Cardiac fibroblast (primary cell): Measurements from ENCODE around the gene TSPOAP1.

Source experiments
- DNase-seq, 2 donors: peaks; one replicate each; pipeline versions ENCODE4 v3.0.0 to v3.0.0-alpha.2; 2010; ENCODE audit warnings: low read depth in 2 of 2
- H3K4me3 ChIP-seq, 2 donors: replicated peaks in 1 of 2; 1 replicate in 1 of 2; 2 replicates in 1 of 2; pipeline ENCODE4 v1.5.1; 2011; ENCODE audit warnings: low read depth in 2 of 2, low read length in 2 of 2, mild to moderate bottlenecking in 2 of 2, moderate library complexity in 1 of 2
- TF ChIP-seq, protein P1 (sequence below): IDR thresholded peaks from one replicate; pipeline ENCODE4 v1.5.1; 2011; ENCODE audit warnings: low read depth, mild to moderate bottlenecking, low read length, inconsistent platforms

Gene TSPOAP1

DNA sequence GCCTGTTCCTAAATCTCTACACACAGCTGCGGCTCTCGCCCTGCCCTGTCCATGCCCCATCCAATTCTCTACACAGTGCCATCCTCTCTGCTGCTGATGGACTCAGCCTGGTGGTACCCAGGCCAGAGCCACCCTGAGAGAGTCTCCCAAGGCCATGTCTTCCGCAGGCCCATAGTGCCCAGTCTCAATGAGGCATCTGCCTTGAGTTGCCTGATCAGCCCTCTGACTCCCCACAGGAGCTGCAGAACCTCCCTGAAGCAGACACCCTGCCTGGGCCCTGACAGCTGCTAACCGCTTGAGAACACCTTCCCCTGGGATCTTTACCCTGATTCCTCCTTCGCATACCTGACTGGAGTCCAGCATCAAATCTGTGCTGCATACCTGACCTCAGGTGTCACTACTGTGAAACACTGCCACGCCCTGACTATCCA, 13.3 kb downstream of the TSPOAP1 start:
- TF ChIP-seq, protein P1, sequence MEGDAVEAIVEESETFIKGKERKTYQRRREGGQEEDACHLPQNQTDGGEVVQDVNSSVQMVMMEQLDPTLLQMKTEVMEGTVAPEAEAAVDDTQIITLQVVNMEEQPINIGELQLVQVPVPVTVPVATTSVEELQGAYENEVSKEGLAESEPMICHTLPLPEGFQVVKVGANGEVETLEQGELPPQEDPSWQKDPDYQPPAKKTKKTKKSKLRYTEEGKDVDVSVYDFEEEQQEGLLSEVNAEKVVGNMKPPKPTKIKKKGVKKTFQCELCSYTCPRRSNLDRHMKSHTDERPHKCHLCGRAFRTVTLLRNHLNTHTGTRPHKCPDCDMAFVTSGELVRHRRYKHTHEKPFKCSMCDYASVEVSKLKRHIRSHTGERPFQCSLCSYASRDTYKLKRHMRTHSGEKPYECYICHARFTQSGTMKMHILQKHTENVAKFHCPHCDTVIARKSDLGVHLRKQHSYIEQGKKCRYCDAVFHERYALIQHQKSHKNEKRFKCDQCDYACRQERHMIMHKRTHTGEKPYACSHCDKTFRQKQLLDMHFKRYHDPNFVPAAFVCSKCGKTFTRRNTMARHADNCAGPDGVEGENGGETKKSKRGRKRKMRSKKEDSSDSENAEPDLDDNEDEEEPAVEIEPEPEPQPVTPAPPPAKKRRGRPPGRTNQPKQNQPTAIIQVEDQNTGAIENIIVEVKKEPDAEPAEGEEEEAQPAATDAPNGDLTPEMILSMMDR = no peak
- no peak overlapping the region for H3K4me3 ChIP-seq
- no peak for DNase-seq

DNA sequence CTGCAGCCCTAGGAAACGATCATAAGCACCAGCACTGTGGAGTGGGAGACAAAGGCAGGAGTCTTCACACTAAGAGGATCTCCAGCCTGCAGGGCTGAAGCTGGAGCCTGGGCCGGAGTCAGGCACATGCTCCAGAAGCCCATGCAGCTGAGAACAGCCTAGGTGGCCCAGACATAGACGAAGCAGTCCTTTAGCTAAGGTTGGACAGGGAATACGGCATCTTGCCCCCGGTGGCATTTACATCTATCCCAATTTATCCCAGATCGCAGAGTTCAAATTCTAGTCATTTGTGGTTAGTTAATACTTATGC, 13.9 kb downstream of the TSPOAP1 start:
- H3K4me3 ChIP-seq = no peak overlapping the region
- DNase-seq = no peak
- TF ChIP-seq, protein P1 = no peak

DNA sequence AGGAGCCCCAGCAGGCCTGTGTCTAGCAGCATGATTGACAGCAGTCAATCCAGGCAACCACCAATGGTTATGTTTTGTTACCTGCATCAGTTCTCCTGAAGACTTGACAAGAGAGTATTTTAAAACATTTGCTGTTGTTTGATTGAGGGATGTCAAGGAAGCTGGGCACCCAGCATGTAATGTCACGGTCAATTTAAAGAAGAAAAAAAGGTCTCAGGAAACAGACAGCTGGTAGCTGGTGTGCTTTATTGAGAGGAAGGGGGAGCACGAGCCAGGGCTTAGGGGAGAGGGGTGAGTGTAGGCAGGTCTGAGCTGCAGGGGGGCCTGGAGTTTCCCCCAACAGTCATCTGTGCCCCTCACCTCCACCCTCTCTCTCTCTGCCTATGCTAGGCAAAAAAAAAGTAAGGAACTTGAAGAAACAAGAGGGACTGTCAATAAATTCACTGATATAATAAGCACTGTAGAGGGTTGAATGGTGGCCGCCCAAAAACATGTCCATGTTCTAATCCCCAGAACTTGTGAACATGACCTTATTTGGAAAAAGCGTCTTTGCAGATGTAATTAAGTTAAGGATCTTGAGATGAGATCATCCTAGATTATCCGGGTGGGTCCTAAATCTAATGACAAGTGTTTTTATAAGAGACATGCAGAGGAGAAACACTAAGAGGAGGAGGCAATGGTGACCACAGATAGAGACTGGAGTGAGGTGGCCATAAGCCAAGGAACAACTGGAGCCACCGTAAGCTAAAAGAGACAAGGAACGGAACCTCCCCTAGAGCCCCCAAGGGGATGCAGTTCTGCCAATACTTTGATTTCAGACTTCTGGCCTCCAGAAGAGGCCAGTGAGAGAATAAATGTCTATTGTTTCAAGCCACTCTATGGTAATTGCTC, 14.5 kb downstream of the TSPOAP1 start:
- H3K4me3 ChIP-seq = no peak overlapping the region
- DNase-seq = no peak
- TF ChIP-seq, protein P1 = no peak

DNA sequence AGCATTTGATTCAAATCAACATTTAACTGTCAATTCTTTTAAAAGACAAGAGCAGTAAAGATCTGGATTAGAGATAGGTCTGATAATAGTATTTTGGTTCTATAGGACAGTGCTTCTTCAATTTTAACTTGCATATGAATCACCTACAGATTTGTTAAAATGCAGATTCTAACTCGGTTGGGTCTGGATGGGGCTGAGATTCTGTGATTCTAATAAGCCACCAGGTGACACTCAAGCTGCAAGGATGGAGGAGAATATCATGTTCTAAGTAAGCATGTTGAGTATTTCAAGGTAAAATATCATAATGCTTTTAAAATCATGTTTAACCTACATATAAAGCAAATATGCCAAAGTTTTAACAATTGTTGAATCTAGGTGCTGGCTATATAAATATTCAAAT, 15.8 kb downstream of the TSPOAP1 start:
- no peak for DNase-seq
- H3K4me3 ChIP-seq = no peak overlapping the region
- TF ChIP-seq, protein P1 = no peak

DNA sequence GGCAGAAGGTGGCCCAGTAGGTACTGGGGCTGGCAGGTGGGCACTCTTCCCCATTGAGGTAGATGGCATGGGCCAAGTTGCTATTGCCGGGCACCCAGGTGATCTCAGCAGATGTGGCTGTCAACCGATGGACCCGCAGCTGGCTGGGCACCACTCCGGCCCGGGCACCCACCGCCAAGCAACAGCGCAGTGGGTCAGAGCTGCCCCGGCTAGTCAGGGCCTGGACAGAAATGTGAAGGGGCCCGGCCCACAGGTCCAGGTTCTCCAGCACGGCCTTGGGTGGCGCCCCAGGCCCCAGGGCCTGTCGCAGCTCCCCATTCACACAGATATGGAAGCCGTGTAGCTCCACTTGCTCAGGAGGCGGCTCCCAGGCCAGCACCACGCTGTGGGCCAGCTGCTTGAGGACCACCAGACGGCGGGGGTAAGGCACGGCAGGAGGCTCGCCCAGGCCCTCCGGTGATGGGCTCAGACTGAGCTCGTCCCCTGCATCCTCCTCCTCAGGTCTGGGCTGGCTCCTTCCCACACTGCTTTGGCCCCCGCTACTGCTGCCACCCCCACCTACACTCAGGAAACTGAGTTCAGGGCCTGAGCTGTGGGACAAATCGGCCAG, 16.5 kb downstream of the TSPOAP1 start:
- TF ChIP-seq, protein P1 = no peak
- no peak for DNase-seq
- H3K4me3 ChIP-seq = no peak overlapping the region

DNA sequence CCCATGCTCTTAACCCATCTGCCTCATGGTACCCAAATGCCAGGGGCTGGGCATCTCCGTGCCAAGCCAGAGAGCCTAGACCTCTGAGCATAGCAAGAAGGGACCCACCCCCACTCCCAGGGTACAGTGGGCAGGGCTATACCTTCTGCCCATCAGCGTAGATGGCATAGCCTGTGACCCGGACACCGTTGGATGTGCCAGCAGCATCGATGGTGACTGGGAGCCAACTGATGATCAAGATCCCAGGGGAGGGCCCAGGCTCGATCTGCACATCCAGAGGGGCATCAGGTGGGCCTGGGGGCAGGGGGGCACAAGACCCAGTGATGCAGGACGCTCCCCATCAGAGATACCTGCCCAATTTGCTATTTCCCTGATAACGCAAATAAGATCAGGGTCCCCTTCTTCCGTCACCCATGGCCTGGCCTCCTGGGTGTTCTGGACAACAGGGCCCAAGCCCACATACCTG, 17.1 kb downstream of the TSPOAP1 start:
- DNase-seq = no peak
- TF ChIP-seq, protein P1 = no peak
- no peak overlapping the region for H3K4me3 ChIP-seq
